Loucy (cell line): ENCODE results near the gene SLC25A21.

Experiments
- H2AFZ ChIP-seq: fragments of 200-600 bp; sonication (generic); 2 replicates; pipeline ENCODE4 v1.6.0; 2016; ENCODE audit warnings: antibody characterized with exemption, mild to moderate bottlenecking, low read length, moderate library complexity
- H3F3A ChIP-seq: fragments of 200-600 bp; 2 replicates; pipeline ENCODE4 v1.6.0; 2016; ENCODE audit warnings: antibody characterized with exemption, low read depth, mild to moderate bottlenecking
- H3K27me3 ChIP-seq: fragments of 200-600 bp; sonication (generic); 2 replicates; pipeline ENCODE4 v1.6.1; 2014; ENCODE audit warnings: low read length, mild to moderate bottlenecking; ENCODE audit not compliant: insufficient read depth, poor library complexity, severe bottlenecking
- H3K36me3 ChIP-seq: fragments of 200-600 bp; sonication (generic); 2 replicates; pipeline ENCODE4 v1.6.1; 2016; ENCODE audit warnings: low read length; ENCODE audit not compliant: insufficient read depth
- H3K4me1 ChIP-seq: fragments of 200-600 bp; sonication (generic); 2 replicates; pipeline ENCODE4 v1.5.1; 2014; ENCODE audit warnings: low read length, mild to moderate bottlenecking; ENCODE audit not compliant: insufficient read depth, poor library complexity, severe bottlenecking
- H3K4me2 ChIP-seq: fragments of 200-600 bp; sonication (generic); 2 replicates; pipeline ENCODE4 v1.6.0; 2014; ENCODE audit warnings: antibody characterized with exemption, low read length, low read depth, mild to moderate bottlenecking; ENCODE audit not compliant: poor library complexity, severe bottlenecking
- H3K4me3 ChIP-seq: fragments of 200-600 bp; sonication (generic); 2 replicates; pipeline ENCODE4 v1.5.1; 2014; ENCODE audit warnings: low read length, mild to moderate bottlenecking, mixed read lengths; ENCODE audit not compliant: poor library complexity, severe bottlenecking
- H3K79me2 ChIP-seq: fragments of 200-600 bp; sonication (generic); 2 replicates; pipeline ENCODE4 v1.6.1; 2014; ENCODE audit warnings: low read length; ENCODE audit not compliant: insufficient read depth
- H3K9ac ChIP-seq: fragments of 200-600 bp; sonication (generic); 2 replicates; pipeline ENCODE4 v1.6.0; 2014; ENCODE audit warnings: mild to moderate bottlenecking, low read depth, low read length, moderate library complexity; ENCODE audit not compliant: poor library complexity, severe bottlenecking
- H3K9me2 ChIP-seq: fragments of 200-600 bp; sonication (generic); replicated peaks from 2 replicates; pipeline ENCODE4 v1.6.1; 2016; ENCODE audit warnings: low read depth, low read length, mixed read lengths
- H3K9me3 ChIP-seq: fragments of 200-600 bp; sonication (generic); 2 replicates; pipeline ENCODE4 v1.6.1; 2014; ENCODE audit warnings: mild to moderate bottlenecking, antibody characterized with exemption, low read length, low read depth; ENCODE audit not compliant: insufficient read depth
- H4K20me1 ChIP-seq: fragments of 200-600 bp; sonication (generic); 2 replicates; pipeline ENCODE4 v1.6.0; 2014; ENCODE audit warnings: antibody characterized with exemption, low read length, mild to moderate bottlenecking; ENCODE audit not compliant: insufficient read depth, poor library complexity, severe bottlenecking
- EZH2phosphoT487 ChIP-seq: fragments of 200-600 bp; IDR thresholded peaks from 2 replicates; pipeline ENCODE4 v1.6.1; 2018; ENCODE audit warnings: antibody characterized with exemption, mild to moderate bottlenecking, moderate library complexity, borderline replicate concordance
- TF ChIP-seq, protein P1 (sequence below): fragments of 200-600 bp; sonication (generic); conservative IDR thresholded peaks from 2 replicates; pipeline ENCODE4 v1.5.1; 2014; ENCODE audit warnings: mild to moderate bottlenecking, antibody characterized with exemption, low read length

Gene SLC25A21

GRCh38 chr14:37046815-37047214 is 125.6 kb downstream of the SLC25A21 start:
- Histone ChIP-seq H3F3A (no peaks in the 10 kb centered on the region), H3K9ac (no peak overlapping the region), H3K9me3 (no peaks in the 10 kb centered on the region), H3K4me1 (no peaks in the 10 kb centered on the region), H2AFZ (no peak overlapping the region), H4K20me1 (no peaks in the 10 kb centered on the region), H3K4me3 (no peak overlapping the region), H3K27me3 (no peaks in the 10 kb centered on the region), H3K4me2 (no peak overlapping the region), H3K9me2 (no peaks in the 10 kb centered on the region), H3K36me3 (no peaks in the 10 kb centered on the region), H3K79me2 (no peaks in the 10 kb centered on the region)
- TF ChIP-seq EZH2phosphoT487 = no peak

- Histone ChIP-seq H3K4me1 (no peaks in the 10 kb centered on the region), H3K79me2 (no peaks in the 10 kb centered on the region), H3K9ac (no peak overlapping the region), H3F3A (no peaks in the 10 kb centered on the region), H3K9me2 (no peaks in the 10 kb centered on the region), H3K36me3 (no peaks in the 10 kb centered on the region), H3K9me3 (no peaks in the 10 kb centered on the region), H2AFZ (no peak overlapping the region), H3K4me2 (no peak overlapping the region), H3K27me3 (no peaks in the 10 kb centered on the region), H3K4me3 (no peak overlapping the region), H4K20me1 (no peaks in the 10 kb centered on the region)
- no peak for TF ChIP-seq EZH2phosphoT487
- TF ChIP-seq, protein P1, sequence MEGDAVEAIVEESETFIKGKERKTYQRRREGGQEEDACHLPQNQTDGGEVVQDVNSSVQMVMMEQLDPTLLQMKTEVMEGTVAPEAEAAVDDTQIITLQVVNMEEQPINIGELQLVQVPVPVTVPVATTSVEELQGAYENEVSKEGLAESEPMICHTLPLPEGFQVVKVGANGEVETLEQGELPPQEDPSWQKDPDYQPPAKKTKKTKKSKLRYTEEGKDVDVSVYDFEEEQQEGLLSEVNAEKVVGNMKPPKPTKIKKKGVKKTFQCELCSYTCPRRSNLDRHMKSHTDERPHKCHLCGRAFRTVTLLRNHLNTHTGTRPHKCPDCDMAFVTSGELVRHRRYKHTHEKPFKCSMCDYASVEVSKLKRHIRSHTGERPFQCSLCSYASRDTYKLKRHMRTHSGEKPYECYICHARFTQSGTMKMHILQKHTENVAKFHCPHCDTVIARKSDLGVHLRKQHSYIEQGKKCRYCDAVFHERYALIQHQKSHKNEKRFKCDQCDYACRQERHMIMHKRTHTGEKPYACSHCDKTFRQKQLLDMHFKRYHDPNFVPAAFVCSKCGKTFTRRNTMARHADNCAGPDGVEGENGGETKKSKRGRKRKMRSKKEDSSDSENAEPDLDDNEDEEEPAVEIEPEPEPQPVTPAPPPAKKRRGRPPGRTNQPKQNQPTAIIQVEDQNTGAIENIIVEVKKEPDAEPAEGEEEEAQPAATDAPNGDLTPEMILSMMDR = no peak
Measured at GRCh38 chr14:37045340-37046061, 126.9 kb downstream of the SLC25A21 start.

- H3K4me1 ChIP-seq = no peaks in the 10 kb centered on the region
- H3K36me3 ChIP-seq = no peaks in the 10 kb centered on the region
- H4K20me1 ChIP-seq = no peaks in the 10 kb centered on the region
- no peaks in the 10 kb centered on the region; the same call in 1 of the 2 replicates for H3K9me3 ChIP-seq
- no peak overlapping the region for H3K4me2 ChIP-seq
- H2AFZ ChIP-seq = no peak overlapping the region
- no peak for TF ChIP-seq EZH2phosphoT487
- TF ChIP-seq, protein P1 = no peak
- H3F3A ChIP-seq = no peaks in the 10 kb centered on the region
- no peak overlapping the region for H3K9ac ChIP-seq
- H3K4me3 ChIP-seq = no peak overlapping the region
- no peaks in the 10 kb centered on the region for H3K9me2 ChIP-seq
- H3K27me3 ChIP-seq = no peaks in the 10 kb centered on the region
- H3K79me2 ChIP-seq = no peaks in the 10 kb centered on the region
Measured at GRCh38 chr14:37037636-37038387, 134.6 kb downstream of the SLC25A21 start.
